ENCODE measurements around the gene CYB5RL.

DNA sequence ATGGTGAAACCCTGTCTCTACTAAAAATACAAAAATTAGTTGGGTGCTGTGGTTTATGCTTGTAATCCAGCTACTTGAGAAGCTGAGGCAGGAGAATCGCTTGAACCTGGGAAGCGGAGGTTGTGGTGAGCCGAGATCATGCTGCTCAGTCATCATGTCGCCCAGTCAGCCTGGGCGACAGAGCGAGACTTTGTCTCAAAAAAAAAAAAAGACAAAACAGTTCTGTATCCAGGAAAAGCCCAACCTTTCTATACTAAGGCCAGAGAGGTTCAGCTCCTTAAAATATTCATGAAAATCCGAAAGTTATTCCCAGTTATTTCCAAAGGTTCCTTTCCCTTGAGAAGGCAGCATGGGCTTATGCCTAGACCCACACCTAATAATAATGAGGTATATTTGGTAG is 4.4 kb upstream of the CYB5RL start:
- TF ChIP-seq, protein P1, sequence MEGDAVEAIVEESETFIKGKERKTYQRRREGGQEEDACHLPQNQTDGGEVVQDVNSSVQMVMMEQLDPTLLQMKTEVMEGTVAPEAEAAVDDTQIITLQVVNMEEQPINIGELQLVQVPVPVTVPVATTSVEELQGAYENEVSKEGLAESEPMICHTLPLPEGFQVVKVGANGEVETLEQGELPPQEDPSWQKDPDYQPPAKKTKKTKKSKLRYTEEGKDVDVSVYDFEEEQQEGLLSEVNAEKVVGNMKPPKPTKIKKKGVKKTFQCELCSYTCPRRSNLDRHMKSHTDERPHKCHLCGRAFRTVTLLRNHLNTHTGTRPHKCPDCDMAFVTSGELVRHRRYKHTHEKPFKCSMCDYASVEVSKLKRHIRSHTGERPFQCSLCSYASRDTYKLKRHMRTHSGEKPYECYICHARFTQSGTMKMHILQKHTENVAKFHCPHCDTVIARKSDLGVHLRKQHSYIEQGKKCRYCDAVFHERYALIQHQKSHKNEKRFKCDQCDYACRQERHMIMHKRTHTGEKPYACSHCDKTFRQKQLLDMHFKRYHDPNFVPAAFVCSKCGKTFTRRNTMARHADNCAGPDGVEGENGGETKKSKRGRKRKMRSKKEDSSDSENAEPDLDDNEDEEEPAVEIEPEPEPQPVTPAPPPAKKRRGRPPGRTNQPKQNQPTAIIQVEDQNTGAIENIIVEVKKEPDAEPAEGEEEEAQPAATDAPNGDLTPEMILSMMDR (IDR thresholded peaks at IDR 0.05), result no peak
- TF ChIP-seq POLR2A (IDR thresholded peaks at IDR 0.05), result no peak
- TF ChIP-seq EP300 (IDR thresholded peaks at IDR 0.05), result no peak
